Common myeloid progenitor, CD34-positive (primary cell): ENCODE data around the gene PALLD.

Experiments used
- CTCF ChIA-PET: fragments of 350-600 bp; sonication (Branson Sonifier 250); formaldehyde crosslinking; loops from one replicate; lab custom pipeline; 2021; ENCODE audit warnings: antibody characterized with exemption; lab: Charles Lee
- POLR2A ChIA-PET: fragments of 350-600 bp; sonication (Branson Sonifier 250); formaldehyde crosslinking; loops from one replicate; lab custom pipeline; 2021; ENCODE audit warnings: antibody characterized with exemption; lab: Charles Lee
- DNase-seq, 3 donors: peaks; one replicate each; pipeline versions ENCODE4 v3.0.0 to v3.0.0-alpha.2; 2013
- H3K27ac ChIP-seq, 2 experiments: 1 replicate in 1 of 2; 2 replicates in 1 of 2; pipeline ENCODE4 v1.7.0; 2013; ENCODE audit warnings: inconsistent platforms in 2 of 2, low read length in 2 of 2, mild to moderate bottlenecking in 2 of 2, low read depth in 1 of 2, moderate library complexity in 1 of 2; ENCODE audit not compliant: severe bottlenecking in 2 of 2, insufficient read depth in 1 of 2, poor library complexity in 1 of 2
- H3K27me3 ChIP-seq, 5 experiments: replicated peaks in 2 of 5; 1 replicate in 3 of 5; 2 replicates in 2 of 5; pipeline versions ENCODE4 v1.6.1 to v1.7.0; 2013; ENCODE audit warnings: low read length in 4 of 5, mild to moderate bottlenecking in 2 of 5, moderate library complexity in 2 of 5, inconsistent platforms in 1 of 5; ENCODE audit not compliant: insufficient read depth in 5 of 5, control insufficient read depth in 4 of 5
- H3K36me3 ChIP-seq, 4 experiments: 1 replicate in 2 of 4; 2 replicates in 2 of 4; pipeline versions ENCODE4 v1.6.1 to v1.7.0; 2013; ENCODE audit warnings: low read length in 3 of 4, control low read depth in 1 of 4, mild to moderate bottlenecking in 1 of 4; ENCODE audit not compliant: control insufficient read depth in 4 of 4, insufficient read depth in 4 of 4
- H3K4me1 ChIP-seq, 4 experiments: 1 replicate in 3 of 4; 2 replicates in 1 of 4; pipeline versions ENCODE4 v1.6.1 to v1.7.1; 2013; ENCODE audit warnings: low read length in 3 of 4, mild to moderate bottlenecking in 3 of 4, control low read depth in 1 of 4, inconsistent platforms in 1 of 4, moderate library complexity in 1 of 4; ENCODE audit not compliant: control insufficient read depth in 4 of 4, insufficient read depth in 4 of 4; ENCODE audit errors: control extremely low read depth in 1 of 4
- H3K4me3 ChIP-seq, 7 experiments: 1 replicate in 4 of 7; 2 replicates in 3 of 7; pipeline versions ENCODE4 v1.5.1 to v1.7.0; 2013; ENCODE audit warnings: mild to moderate bottlenecking in 7 of 7, low read length in 6 of 7, moderate library complexity in 6 of 7, inconsistent platforms in 2 of 7, low read depth in 2 of 7, control low read depth in 1 of 7; ENCODE audit not compliant: insufficient read depth in 4 of 7, control insufficient read depth in 1 of 7; ENCODE audit errors: extremely low read depth in 1 of 7
- H3K9me3 ChIP-seq, 5 experiments: 1 replicate in 4 of 5; 2 replicates in 1 of 5; pipeline versions ENCODE4 v1.6.1 to v1.7.1; 2013; ENCODE audit warnings: low read length in 4 of 5, mild to moderate bottlenecking in 2 of 5, inconsistent platforms in 1 of 5, low read depth in 1 of 5, moderate library complexity in 1 of 5; ENCODE audit not compliant: control insufficient read depth in 4 of 5, insufficient read depth in 2 of 5; ENCODE audit errors: control extremely low read depth in 1 of 5
- WGBS: methylation state at CpG from one replicate; pipeline ENCODE4 v1.1.5; 2013; ENCODE audit not compliant: insufficient coverage; 5-methylcytosine and 5-hydroxymethylcytosine counted together

PALLD gene

GRCh38 chr4:168594121-168594520 lies 97.3 kb downstream of the PALLD start:
- H3K36me3 ChIP-seq: no peaks in the 10 kb centered on the region
- no peaks in the 10 kb centered on the region for H3K4me1 ChIP-seq
- H3K9me3 ChIP-seq: no peaks in the 10 kb centered on the region
- ChIA-PET POLR2A (no interaction called here), CTCF (no interaction called here)
- no peaks in the 10 kb centered on the region for H3K27me3 ChIP-seq
- H3K27ac ChIP-seq: no peak overlapping the region
- DNase-seq: no peak
- H3K4me3 ChIP-seq: no peak overlapping the region
- WGBS: 100% methylated on average over 2 of the region's 5 CpGs

- no peaks in the 10 kb centered on the region for H3K4me1 ChIP-seq
- no peak for DNase-seq
- POLR2A ChIA-PET: no interaction called here
- WGBS: 100% methylated on average over 1 of the region's 1 CpG
- no peak overlapping the region for H3K4me3 ChIP-seq
- no peaks in the 10 kb centered on the region for H3K27me3 ChIP-seq
- H3K27ac ChIP-seq: no peak overlapping the region
- CTCF ChIA-PET: no interaction called here
- no peaks in the 10 kb centered on the region for H3K36me3 ChIP-seq
- no peaks in the 10 kb centered on the region for H3K9me3 ChIP-seq
Observed at GRCh38 chr4:168598191-168598590, 101.3 kb downstream of the PALLD start.

DNA sequence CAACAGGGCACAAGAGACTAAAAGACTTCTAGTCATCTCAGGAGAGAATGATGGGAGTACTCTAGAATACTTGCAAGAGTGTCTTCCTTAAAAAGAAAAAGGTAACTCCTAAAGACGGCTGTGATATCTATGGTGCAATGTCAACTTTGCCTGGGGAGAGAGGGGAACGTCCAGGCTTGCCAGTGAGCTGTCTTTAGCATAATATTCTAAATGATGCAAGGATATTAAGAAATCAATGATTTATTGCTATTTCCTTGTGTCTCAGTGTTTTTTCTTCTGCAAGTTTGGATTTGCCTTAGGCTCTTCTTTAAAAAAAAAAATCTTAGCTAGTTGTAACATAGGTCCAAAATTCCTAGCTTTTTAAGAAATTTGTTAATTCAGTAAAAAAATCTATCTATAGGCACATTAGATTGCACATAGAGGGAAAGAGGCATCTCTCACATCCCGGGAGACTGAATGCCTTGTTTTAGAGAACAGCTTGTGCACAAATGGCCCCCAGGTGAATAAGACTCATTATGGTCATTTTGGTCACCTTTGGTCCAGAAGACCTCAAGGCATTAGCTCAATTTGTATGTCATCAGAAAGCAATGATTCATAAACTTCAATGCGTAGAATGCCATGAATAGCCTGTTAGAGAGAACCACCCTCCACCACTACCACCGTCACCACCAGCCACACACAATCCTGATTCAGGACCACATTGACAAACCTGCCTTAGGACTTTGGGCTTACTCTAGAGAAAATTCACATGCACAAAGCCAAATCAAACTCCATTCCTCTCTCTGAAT lies 104.1 kb downstream of the PALLD start:
- Histone ChIP-seq H3K27ac (no peak overlapping the region), H3K4me1 (no peaks in the 10 kb centered on the region), H3K9me3 (no peaks in the 10 kb centered on the region), H3K4me3 (no peak overlapping the region), H3K36me3 (no peaks in the 10 kb centered on the region), H3K27me3 (no peaks in the 10 kb centered on the region)
- CTCF ChIA-PET: interaction anchor here (0.7 to 0.9 kb wide), 2 partner anchors 56 to 322 kb away, joined by 3 read pairs; no protein-coding TSS in a partner anchor
- no peak for DNase-seq
- 88% methylated on average over 5 of the region's 5 CpGs for whole genome bisulfite sequencing
- POLR2A ChIA-PET: no interaction called here

DNA sequence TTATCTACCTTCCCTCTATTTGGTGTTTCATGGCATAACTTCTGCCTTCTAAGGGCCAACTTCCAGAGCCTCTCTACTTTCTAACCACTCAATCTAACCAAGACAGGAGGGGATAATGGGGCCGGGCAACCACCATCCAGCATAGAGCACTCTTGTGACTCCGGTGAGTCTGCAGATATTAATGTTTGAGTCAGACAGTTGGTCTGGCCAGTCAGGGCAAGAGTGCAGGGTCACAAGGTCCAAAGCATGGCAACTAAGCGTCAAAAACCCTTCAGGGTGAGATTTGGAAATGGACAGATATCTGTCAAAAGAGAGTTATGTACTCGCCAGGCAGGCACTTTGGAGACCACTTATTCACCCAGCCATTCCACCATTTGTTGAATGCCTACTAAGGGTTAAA lies 105.0 kb downstream of the PALLD start:
- 100% methylated on average over 3 of the region's 4 CpGs for WGBS
- ChIA-PET POLR2A (no interaction called here), CTCF (interaction anchor here (0.9 kb wide), 1 partner anchor 55 kb away, joined by 3 read pairs; no protein-coding TSS in a partner anchor)
- DNase-seq: no peak
- H3K4me1 ChIP-seq: no peaks in the 10 kb centered on the region
- no peaks in the 10 kb centered on the region for H3K9me3 ChIP-seq
- H3K27ac ChIP-seq: no peak overlapping the region
- H3K27me3 ChIP-seq: no peaks in the 10 kb centered on the region
- no peaks in the 10 kb centered on the region for H3K36me3 ChIP-seq
- H3K4me3 ChIP-seq: no peak overlapping the region

GRCh38 chr4:168604496-168605373 lies 107.9 kb downstream of the PALLD start:
- WGBS: 96% methylated on average over 3 of the region's 7 CpGs
- Histone ChIP-seq H3K27ac (no peak overlapping the region), H3K27me3 (no peaks in the 10 kb centered on the region)

DNA sequence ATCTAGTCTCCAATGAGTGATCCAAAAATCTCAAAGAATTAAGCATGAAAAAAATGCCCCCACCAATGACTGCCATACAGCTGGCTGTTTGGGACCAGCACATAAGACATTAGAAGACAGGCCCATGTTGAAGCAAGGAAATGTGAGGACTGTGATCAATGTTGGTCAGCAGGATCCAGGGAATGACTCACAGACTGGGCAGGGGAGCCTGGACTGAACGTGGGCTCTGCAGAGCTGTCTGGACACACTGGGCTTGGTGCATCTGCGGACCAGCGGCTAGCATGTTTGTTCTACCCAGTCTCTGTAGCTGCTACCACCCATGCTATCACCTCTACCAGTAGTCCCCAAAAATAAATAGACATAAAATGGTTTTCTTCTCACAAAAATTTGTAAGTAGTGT lies 108.6 kb downstream of the PALLD start:
- no peaks in the 10 kb centered on the region for H3K36me3 ChIP-seq
- no peaks in the 10 kb centered on the region for H3K27me3 ChIP-seq
- no peak for DNase-seq
- H3K4me1 ChIP-seq: peaks cover 0 to 5% (median 0%) of the 10 kb centered on the region in 4 experiments
- H3K9me3 ChIP-seq: no peaks in the 10 kb centered on the region
- no peak overlapping the region for H3K4me3 ChIP-seq
- ChIA-PET CTCF (interaction anchor here (1.1 to 1.6 kb wide), 3 partner anchors 11 to 27 kb away, joined by 3 read pairs; no protein-coding TSS in a partner anchor), POLR2A (no interaction called here)
- H3K27ac ChIP-seq: no peak overlapping the region
- WGBS: 86% methylated on average over 1 of the region's 3 CpGs

More at GRCh38 chr4:168604496-168605373, 107.9 kb downstream of the PALLD start:
- Histone ChIP-seq H3K9me3 (no peaks in the 10 kb centered on the region), H3K4me1 (peaks cover 0 to 5% (median 0%) of the 10 kb centered on the region in 4 experiments), H3K36me3 (no peaks in the 10 kb centered on the region), H3K4me3 (no peak overlapping the region)
- POLR2A ChIA-PET: no interaction called here
- CTCF ChIA-PET: interaction anchor here (1.1 to 1.6 kb wide), 3 partner anchors 12 to 26 kb away, joined by 3 read pairs; no protein-coding TSS in a partner anchor
- no peak for DNase-seq
